ENCODE results near the gene THBS1. TPM values are rescaled to one million over a fixed set of nuclear protein-coding genes. Genes with fewer than 3 reads are reported as not detected.
A peak's percentile ranks its signal among the peaks of the same experiment; 100 is the strongest.

Gene THBS1
- total RNA-seq, 1 donor from 2014 or later, result 725 TPM

- intact Hi-C loops (cut with DNase I), result no loop called here
- DNase-seq (ENCODE audit: low spot score in 2 of 2), result no peak
- Histone ChIP-seq H3K36me3 (no peaks in the 10 kb centered on the region), H3K4me1 (peaks cover 7 to 13% of the 10 kb centered on the region in 2 donors), H3K27ac (peak overlapping the region in 1 of 2 donors; percentile 74), H3K4me3 (no peak overlapping the region), H3K27me3 (no peaks in the 10 kb centered on the region), H3K9me3 (no peaks in the 10 kb centered on the region)
- TF ChIP-seq, protein P1, sequence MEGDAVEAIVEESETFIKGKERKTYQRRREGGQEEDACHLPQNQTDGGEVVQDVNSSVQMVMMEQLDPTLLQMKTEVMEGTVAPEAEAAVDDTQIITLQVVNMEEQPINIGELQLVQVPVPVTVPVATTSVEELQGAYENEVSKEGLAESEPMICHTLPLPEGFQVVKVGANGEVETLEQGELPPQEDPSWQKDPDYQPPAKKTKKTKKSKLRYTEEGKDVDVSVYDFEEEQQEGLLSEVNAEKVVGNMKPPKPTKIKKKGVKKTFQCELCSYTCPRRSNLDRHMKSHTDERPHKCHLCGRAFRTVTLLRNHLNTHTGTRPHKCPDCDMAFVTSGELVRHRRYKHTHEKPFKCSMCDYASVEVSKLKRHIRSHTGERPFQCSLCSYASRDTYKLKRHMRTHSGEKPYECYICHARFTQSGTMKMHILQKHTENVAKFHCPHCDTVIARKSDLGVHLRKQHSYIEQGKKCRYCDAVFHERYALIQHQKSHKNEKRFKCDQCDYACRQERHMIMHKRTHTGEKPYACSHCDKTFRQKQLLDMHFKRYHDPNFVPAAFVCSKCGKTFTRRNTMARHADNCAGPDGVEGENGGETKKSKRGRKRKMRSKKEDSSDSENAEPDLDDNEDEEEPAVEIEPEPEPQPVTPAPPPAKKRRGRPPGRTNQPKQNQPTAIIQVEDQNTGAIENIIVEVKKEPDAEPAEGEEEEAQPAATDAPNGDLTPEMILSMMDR (IDR thresholded peaks at IDR 0.05), result no peak
Observed at GRCh38 chr15:39625856-39626255, 45.0 kb downstream of the THBS1 start.

DNA sequence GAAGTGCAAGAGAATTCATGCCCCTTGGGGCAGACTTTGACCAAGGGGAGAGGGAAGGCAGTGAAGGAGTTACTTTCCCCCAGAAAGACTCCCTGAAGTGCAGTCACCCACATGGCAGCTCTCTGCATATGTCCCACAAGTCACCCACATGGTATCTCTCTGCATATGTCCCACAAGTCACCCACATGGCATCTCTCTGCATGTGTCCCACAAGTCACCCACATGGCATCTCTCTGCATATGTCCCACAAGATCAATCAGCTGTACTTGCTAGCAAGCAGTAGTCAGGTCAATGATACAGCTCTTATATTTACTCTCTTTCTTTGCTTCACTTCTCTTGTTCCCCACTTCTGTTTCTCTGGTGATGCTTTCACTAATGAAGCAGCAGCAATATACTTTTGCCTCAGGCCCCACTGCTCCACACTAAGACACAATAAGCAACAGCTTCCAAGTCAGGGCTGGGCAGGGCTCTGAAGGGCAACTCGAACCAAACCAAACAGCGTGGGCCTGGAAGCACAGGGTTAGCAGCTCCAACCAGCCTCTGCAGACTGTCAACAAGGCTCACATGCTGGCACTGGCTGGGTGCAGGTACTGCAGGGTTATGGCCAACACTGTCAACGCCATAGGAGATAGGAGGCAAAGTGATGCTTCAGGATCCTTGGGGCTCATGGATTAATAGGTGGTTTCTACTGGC is 46.7 kb downstream of the THBS1 start:
- no peak for DNase-seq (ENCODE audit: low spot score in 2 of 2)
- H3K4me3 ChIP-seq, result no peak overlapping the region
- peaks cover 7 to 13% of the 10 kb centered on the region in 2 donors for H3K4me1 ChIP-seq
- TF ChIP-seq, protein P1 (IDR thresholded peaks at IDR 0.05), result no peak
- no peak overlapping the region for H3K27ac ChIP-seq
- intact Hi-C loops (cut with DNase I), result no loop called here
- H3K36me3 ChIP-seq, result no peaks in the 10 kb centered on the region
- H3K9me3 ChIP-seq, result no peaks in the 10 kb centered on the region
- H3K27me3 ChIP-seq, result no peaks in the 10 kb centered on the region

GRCh38 chr15:39628144-39628508 is 47.2 kb downstream of the THBS1 start:
- Histone ChIP-seq H3K27me3 (no peaks in the 10 kb centered on the region), H3K9me3 (no peaks in the 10 kb centered on the region), H3K4me1 (peaks cover 7 to 13% of the 10 kb centered on the region in 2 donors), H3K4me3 (no peak overlapping the region), H3K27ac (no peak overlapping the region), H3K36me3 (no peaks in the 10 kb centered on the region)
- DNase-seq (ENCODE audit: low spot score in 2 of 2), result no peak
- intact Hi-C loops (cut with DNase I), result no loop called here
- TF ChIP-seq, protein P1 (IDR thresholded peaks at IDR 0.05), result peak in 1 of 3 experiments; percentile 6

GRCh38 chr15:39628546-39629257 is 47.8 kb downstream of the THBS1 start:
- Histone ChIP-seq H3K9me3 (no peaks in the 10 kb centered on the region), H3K4me3 (no peak overlapping the region), H3K36me3 (no peaks in the 10 kb centered on the region), H3K27me3 (no peaks in the 10 kb centered on the region), H3K27ac (peak overlapping the region in 1 of 2 donors; percentile 10), H3K4me1 (peaks cover 7 to 13% of the 10 kb centered on the region in 2 donors)
- no peak for DNase-seq (ENCODE audit: low spot score in 2 of 2)
- intact Hi-C loops (cut with DNase I), result no loop called here
- TF ChIP-seq, protein P1 (IDR thresholded peaks at IDR 0.05), result no peak

- Histone ChIP-seq H3K9me3 (no peaks in the 10 kb centered on the region), H3K27ac (no peak overlapping the region), H3K27me3 (no peaks in the 10 kb centered on the region), H3K4me3 (no peak overlapping the region), H3K4me1 (peaks cover 7 to 13% of the 10 kb centered on the region in 2 donors), H3K36me3 (no peaks in the 10 kb centered on the region)
- no peak for DNase-seq (ENCODE audit: low spot score in 2 of 2)
- intact Hi-C loops (cut with DNase I), result no loop called here
- TF ChIP-seq, protein P1 (IDR thresholded peaks at IDR 0.05), result no peak
Observed at GRCh38 chr15:39629371-39629770, 48.5 kb downstream of the THBS1 start.
